Measurements from ENCODE around the gene ADAMTS14. TPM values are rescaled to one million over a fixed set of nuclear protein-coding genes. Genes with fewer than 3 reads are reported as not detected.
A peak's percentile ranks its signal among the peaks of the same experiment; 100 is the strongest.
"Not testable (repeated sequence)": the region's sequence is repeated elsewhere in the genome, so short reads cannot be mapped to it uniquely, and the experiment has no call there.

The ADAMTS14 gene
- total RNA-seq, 1 donor from 2014 or later, result 4.1 TPM

DNA sequence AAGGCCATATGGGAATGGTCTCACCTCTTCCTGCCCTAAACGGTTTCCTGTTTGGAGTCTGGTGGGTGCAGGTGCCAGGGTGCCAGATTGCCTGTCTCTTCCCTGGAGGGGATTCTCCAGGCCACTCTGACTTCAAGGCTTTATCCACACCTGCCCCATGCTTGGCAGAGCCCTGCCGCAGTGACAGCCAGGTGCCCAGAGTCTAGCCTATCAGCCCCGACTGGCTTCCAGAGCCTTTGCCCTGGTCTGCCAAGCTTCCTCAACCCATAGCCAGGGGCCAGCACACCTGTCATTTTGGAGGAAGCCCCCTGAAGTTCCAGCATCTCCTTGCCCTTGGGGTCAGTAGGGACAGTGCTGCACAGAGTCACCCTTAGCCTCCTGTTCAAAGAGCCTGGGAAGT is 91.3 kb downstream of the ADAMTS14 start:
- Mint-ChIP-seq H3K27me3 (ENCODE audit: low read depth) (peaks cover 2% of the 10 kb centered on the region), H3K4me1 (no peaks in the 10 kb centered on the region), H3K27ac (no peak overlapping the region), H3K4me3 (no peak overlapping the region), H3K36me3 (no peaks in the 10 kb centered on the region), H3K9me3 (peaks cover 15% of the 10 kb centered on the region)
- TF ChIP-seq, protein P1, sequence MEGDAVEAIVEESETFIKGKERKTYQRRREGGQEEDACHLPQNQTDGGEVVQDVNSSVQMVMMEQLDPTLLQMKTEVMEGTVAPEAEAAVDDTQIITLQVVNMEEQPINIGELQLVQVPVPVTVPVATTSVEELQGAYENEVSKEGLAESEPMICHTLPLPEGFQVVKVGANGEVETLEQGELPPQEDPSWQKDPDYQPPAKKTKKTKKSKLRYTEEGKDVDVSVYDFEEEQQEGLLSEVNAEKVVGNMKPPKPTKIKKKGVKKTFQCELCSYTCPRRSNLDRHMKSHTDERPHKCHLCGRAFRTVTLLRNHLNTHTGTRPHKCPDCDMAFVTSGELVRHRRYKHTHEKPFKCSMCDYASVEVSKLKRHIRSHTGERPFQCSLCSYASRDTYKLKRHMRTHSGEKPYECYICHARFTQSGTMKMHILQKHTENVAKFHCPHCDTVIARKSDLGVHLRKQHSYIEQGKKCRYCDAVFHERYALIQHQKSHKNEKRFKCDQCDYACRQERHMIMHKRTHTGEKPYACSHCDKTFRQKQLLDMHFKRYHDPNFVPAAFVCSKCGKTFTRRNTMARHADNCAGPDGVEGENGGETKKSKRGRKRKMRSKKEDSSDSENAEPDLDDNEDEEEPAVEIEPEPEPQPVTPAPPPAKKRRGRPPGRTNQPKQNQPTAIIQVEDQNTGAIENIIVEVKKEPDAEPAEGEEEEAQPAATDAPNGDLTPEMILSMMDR (IDR thresholded peaks at IDR 0.05; ENCODE audit: unreplicated experiment), result no peak
- DNase-seq (ENCODE audit: low spot score in 2 of 2, unreplicated experiment in 2 of 2), result peak in 1 of 2 experiments; percentile 2

DNA sequence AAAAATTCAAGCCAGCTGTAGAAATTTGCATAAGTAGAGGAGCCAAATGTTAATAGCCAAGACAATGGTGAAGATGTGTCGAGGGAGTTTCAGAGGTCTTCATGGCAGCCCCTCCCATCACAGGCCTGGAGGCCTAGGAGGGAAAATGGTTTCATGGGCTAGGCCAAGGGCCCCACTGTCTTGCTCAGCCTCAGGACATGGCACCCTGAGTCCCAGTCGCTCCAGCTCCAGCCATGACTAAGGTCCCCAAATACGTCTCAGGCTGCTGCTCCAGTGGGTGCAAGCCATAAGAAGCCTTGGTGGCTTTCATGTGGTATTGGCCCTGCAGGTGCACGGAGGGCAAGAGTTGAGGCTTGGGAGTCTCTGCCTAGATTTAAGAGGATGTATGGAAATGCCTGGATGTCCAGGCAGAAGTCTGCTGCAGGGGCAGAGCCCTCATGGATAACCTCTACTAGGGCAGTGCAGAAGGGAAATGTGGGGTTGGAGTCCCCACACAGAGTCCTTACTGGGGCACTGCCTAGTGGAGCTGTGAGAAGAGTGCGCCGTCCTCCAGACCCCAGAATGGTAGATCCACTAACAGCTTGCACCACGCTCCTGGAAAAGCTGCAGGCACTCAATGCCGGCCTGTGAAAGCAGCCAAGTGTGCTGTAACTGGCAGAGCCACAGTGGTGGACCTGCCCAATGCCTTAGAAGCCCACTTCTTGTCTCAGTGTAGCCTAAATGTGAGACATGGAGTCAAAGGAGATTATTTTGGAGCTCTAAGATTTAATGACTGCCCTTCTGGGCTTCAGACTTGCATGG is 93.7 kb downstream of the ADAMTS14 start:
- H3K9me3 Mint-ChIP-seq, result peaks cover 15% of the 10 kb centered on the region
- DNase-seq (ENCODE audit: low spot score in 2 of 2, unreplicated experiment in 2 of 2), result peak in 1 of 2 experiments; percentile 2
- no peaks in the 10 kb centered on the region for H3K36me3 Mint-ChIP-seq
- TF ChIP-seq, protein P1 (IDR thresholded peaks at IDR 0.05; ENCODE audit: unreplicated experiment), result no peak
- no peak overlapping the region for H3K27ac Mint-ChIP-seq
- H3K27me3 Mint-ChIP-seq (ENCODE audit: low read depth), result peaks cover 2% of the 10 kb centered on the region
- H3K4me1 Mint-ChIP-seq, result no peaks in the 10 kb centered on the region
- H3K4me3 Mint-ChIP-seq, result no peak overlapping the region

DNA sequence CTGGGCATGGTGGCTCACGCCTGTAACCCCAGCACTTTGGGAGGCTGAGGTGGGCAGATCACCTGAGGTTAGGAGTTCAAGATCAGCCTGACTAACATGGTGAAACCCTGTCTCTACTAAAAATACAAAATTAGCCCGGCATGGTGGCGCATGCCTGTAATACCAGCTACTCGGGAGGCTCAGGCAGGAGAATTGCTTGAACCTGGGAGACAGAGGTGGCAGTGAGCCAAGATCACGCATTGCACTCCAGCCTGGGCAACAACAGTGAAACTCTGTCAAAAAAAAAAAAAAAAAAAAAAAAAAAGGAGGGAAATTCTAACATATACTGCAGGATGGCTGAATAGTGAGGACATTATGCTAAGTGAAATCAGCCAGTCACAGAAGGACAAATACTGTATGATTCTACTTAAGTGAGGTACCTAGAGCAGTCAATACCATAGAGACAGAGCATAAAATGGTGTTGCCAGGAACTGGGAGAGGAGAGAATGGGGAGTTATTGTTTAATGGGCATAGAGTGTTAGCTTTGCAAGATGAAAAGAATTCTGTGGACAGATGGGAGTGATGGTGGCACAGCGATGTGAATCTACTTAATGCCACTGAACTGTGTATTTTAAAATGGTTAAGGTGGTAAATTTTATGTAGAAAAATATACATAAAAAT is 95.8 kb downstream of the ADAMTS14 start:
- not testable (repeated sequence) for H3K4me1 Mint-ChIP-seq; H3K27ac Mint-ChIP-seq; H3K36me3 Mint-ChIP-seq; H3K27me3 Mint-ChIP-seq (ENCODE audit: low read depth); H3K4me3 Mint-ChIP-seq
- peaks cover 15% of the 10 kb centered on the region for H3K9me3 Mint-ChIP-seq
- peak in 1 of 2 experiments; percentile 3 for DNase-seq (ENCODE audit: low spot score in 2 of 2, unreplicated experiment in 2 of 2)

DNA sequence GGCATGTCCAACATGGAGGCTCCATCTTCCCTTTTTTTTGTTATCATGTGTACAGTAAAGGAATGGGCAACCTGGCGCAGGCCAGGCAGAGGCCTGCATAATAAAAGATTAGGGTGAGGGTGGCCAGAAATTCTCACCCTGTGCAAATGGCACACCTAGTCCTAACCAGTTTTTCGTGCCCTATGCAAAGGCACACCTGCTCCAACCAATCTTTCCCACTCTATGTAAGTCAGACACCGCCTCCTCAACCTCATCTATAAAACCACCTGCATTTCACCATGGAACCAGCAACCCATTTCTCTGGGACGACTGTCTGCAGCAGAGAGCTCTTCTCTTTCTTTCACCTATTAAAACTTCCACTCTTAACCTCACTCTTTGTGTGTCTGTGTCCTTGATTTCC is 96.8 kb downstream of the ADAMTS14 start:
- DNase-seq (ENCODE audit: low spot score in 2 of 2, unreplicated experiment in 2 of 2), result no peak
- H3K4me1 Mint-ChIP-seq, result no peaks in the 10 kb centered on the region
- H3K27ac Mint-ChIP-seq, result no peak overlapping the region
- peaks cover 2% of the 10 kb centered on the region for H3K27me3 Mint-ChIP-seq (ENCODE audit: low read depth)
- H3K9me3 Mint-ChIP-seq, result peaks cover 15% of the 10 kb centered on the region
- no peak overlapping the region for H3K4me3 Mint-ChIP-seq
- TF ChIP-seq, protein P1 (IDR thresholded peaks at IDR 0.05; ENCODE audit: unreplicated experiment), result no peak
- no peaks in the 10 kb centered on the region for H3K36me3 Mint-ChIP-seq

DNA sequence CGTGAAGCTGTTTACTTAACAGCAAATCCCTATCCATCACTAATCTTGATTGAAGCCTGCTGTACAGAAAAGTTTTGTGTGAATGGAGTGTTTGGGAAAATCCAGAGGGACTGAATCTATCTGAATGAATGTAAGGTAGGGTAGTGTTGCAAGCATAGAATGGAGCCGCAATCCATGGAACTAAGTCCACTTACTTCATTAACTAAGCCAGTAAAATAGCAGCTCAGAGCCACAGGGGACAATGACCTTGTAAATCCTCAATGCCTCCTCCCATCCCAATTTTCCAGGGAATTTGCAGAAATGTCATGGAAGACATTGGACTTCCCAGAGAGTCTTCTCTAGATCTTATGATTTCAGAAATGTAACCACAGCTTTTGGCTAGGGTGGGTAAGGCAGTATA is 97.7 kb downstream of the ADAMTS14 start:
- TF ChIP-seq, protein P1 (IDR thresholded peaks at IDR 0.05; ENCODE audit: unreplicated experiment), result no peak
- Mint-ChIP-seq H3K27ac (no peak overlapping the region), H3K4me3 (no peak overlapping the region), H3K27me3 (ENCODE audit: low read depth) (peaks cover 2% of the 10 kb centered on the region), H3K36me3 (no peaks in the 10 kb centered on the region), H3K9me3 (peaks cover 14% of the 10 kb centered on the region), H3K4me1 (no peaks in the 10 kb centered on the region)
- DNase-seq (ENCODE audit: low spot score in 2 of 2, unreplicated experiment in 2 of 2), result peak in 1 of 2 experiments; percentile 6

DNA sequence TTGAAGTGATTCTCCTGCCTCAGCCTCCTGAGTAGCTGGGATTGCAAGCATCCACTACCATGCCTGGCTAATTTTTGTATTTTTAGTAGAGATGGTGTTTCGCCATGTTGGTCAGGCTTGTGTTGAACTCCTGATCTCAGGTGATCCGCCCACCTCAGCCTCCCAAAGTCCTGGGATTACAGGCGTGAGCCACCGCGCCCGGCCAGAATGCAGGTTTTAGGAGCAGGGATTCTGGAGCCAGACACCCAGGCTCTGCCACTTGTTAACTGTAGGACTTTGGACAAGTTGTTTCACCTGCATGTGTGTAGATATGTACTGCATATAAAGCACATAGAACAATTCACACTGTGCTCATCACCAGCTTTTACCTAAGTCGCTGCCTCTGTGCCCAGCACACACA is 98.2 kb downstream of the ADAMTS14 start:
- not testable (repeated sequence) for H3K27ac Mint-ChIP-seq; H3K9me3 Mint-ChIP-seq; H3K4me3 Mint-ChIP-seq; H3K36me3 Mint-ChIP-seq; H3K27me3 Mint-ChIP-seq (ENCODE audit: low read depth); H3K4me1 Mint-ChIP-seq
- DNase-seq (ENCODE audit: low spot score in 2 of 2, unreplicated experiment in 2 of 2), result peak in 1 of 2 experiments; percentile 10
